Erythroblast (primary cell): ENCODE data around the gene DGLUCY.

Source experiments
- GATA1 ChIP-seq: IDR thresholded peaks from 2 replicates; pipeline ENCODE4 v1.6.1; 2011; ENCODE audit warnings: low read depth, mild to moderate bottlenecking, control low read depth, low read length, moderate library complexity
- POLR2A ChIP-seq: IDR thresholded peaks from 2 replicates; pipeline ENCODE4 v1.6.1; 2011; ENCODE audit warnings: mild to moderate bottlenecking, low read length

GRCh38 chr14:91171291-91171690 is 57.4 kb downstream of the DGLUCY start:
- TF ChIP-seq POLR2A: no peak
- TF ChIP-seq GATA1: no peak
